ENCODE results near the gene CPSF2. TPM values are rescaled to one million over a fixed set of nuclear protein-coding genes. Genes with fewer than 3 reads are reported as not detected.

Gene CPSF2
- polyA plus RNA-seq, 1 of the 3 experiments (the other 2 are of a cell fraction), result 11.7 TPM

GRCh38 chr14:92215579-92215978 is 93.8 kb downstream of the CPSF2 start:
- Histone ChIP-seq H3K4me3 (ENCODE audit: low read depth in 2 of 2, low read length in 1 of 2) (no peak overlapping the region), H3K27me3 (ENCODE audit: insufficient read depth) (peaks cover 62% of the 10 kb centered on the region), H3K9me2 (no peaks in the 10 kb centered on the region), H3K9me3 (no peaks in the 10 kb centered on the region), H3K27ac (ENCODE audit: low read depth in 2 of 2, low read length in 1 of 2) (no peak overlapping the region), H3F3A (replicated peaks; ENCODE audit: insufficient read depth) (no peaks in the 10 kb centered on the region), H2AFZ (ENCODE audit: low read depth) (no peak overlapping the region), H3K36me3 (replicated peaks in 1 of 2; ENCODE audit: control insufficient read depth in 1 of 2, insufficient read depth in 2 of 2, low read length in 1 of 2) (no peaks in the 10 kb centered on the region), H3K4me1 (ENCODE audit: control insufficient read depth in 1 of 2, insufficient read depth in 2 of 2, low read depth in 1 of 2, low read length in 1 of 2) (no peaks in the 10 kb centered on the region), H4K20me1 (ENCODE audit: insufficient read depth) (no peaks in the 10 kb centered on the region), H3K4me2 (no peak overlapping the region), H3K9ac (no peak overlapping the region), H3K79me2 (ENCODE audit: insufficient read depth) (no peaks in the 10 kb centered on the region)
- 2% methylated on average over 5 of the region's 5 CpGs for WGBS (ENCODE audit: low lambda C conversion rate)
- TF ChIP-seq USF2 (IDR thresholded peaks at IDR 0.05; ENCODE audit: borderline replicate concordance, low read depth, low read length), result no peak
- no peak for TF ChIP-seq NFIC (IDR thresholded peaks at IDR 0.05; ENCODE audit: borderline replicate concordance)
- TF ChIP-seq, protein P1, sequence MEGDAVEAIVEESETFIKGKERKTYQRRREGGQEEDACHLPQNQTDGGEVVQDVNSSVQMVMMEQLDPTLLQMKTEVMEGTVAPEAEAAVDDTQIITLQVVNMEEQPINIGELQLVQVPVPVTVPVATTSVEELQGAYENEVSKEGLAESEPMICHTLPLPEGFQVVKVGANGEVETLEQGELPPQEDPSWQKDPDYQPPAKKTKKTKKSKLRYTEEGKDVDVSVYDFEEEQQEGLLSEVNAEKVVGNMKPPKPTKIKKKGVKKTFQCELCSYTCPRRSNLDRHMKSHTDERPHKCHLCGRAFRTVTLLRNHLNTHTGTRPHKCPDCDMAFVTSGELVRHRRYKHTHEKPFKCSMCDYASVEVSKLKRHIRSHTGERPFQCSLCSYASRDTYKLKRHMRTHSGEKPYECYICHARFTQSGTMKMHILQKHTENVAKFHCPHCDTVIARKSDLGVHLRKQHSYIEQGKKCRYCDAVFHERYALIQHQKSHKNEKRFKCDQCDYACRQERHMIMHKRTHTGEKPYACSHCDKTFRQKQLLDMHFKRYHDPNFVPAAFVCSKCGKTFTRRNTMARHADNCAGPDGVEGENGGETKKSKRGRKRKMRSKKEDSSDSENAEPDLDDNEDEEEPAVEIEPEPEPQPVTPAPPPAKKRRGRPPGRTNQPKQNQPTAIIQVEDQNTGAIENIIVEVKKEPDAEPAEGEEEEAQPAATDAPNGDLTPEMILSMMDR (IDR thresholded peaks at IDR 0.05), result no peak
- no peak for TF ChIP-seq RXRA (IDR thresholded peaks at IDR 0.05; ENCODE audit: borderline replicate concordance, low read depth)
- TF ChIP-seq GABPA (IDR thresholded peaks at IDR 0.05; ENCODE audit: low read depth), result no peak
- TF ChIP-seq FOXJ3 (CRISPR knock-in tag; IDR thresholded peaks at IDR 0.05), result no peak
- TF ChIP-seq, protein P2, sequence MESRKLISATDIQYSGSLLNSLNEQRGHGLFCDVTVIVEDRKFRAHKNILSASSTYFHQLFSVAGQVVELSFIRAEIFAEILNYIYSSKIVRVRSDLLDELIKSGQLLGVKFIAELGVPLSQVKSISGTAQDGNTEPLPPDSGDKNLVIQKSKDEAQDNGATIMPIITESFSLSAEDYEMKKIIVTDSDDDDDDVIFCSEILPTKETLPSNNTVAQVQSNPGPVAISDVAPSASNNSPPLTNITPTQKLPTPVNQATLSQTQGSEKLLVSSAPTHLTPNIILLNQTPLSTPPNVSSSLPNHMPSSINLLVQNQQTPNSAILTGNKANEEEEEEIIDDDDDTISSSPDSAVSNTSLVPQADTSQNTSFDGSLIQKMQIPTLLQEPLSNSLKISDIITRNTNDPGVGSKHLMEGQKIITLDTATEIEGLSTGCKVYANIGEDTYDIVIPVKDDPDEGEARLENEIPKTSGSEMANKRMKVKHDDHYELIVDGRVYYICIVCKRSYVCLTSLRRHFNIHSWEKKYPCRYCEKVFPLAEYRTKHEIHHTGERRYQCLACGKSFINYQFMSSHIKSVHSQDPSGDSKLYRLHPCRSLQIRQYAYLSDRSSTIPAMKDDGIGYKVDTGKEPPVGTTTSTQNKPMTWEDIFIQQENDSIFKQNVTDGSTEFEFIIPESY (IDR thresholded peaks at IDR 0.05; ENCODE audit: borderline replicate concordance, low read depth), result no peak
- no peak for TF ChIP-seq CHD2 (IDR thresholded peaks at IDR 0.05; ENCODE audit: low read length, partially characterized antibody)
- TF ChIP-seq, protein P3, sequence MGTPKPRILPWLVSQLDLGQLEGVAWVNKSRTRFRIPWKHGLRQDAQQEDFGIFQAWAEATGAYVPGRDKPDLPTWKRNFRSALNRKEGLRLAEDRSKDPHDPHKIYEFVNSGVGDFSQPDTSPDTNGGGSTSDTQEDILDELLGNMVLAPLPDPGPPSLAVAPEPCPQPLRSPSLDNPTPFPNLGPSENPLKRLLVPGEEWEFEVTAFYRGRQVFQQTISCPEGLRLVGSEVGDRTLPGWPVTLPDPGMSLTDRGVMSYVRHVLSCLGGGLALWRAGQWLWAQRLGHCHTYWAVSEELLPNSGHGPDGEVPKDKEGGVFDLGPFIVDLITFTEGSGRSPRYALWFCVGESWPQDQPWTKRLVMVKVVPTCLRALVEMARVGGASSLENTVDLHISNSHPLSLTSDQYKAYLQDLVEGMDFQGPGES (IDR thresholded peaks at IDR 0.05; ENCODE audit: low read depth, low read length), result no peak
- no peak for TF ChIP-seq ELF1 (IDR thresholded peaks at IDR 0.05)
- TF ChIP-seq RFX5 (IDR thresholded peaks at IDR 0.05; ENCODE audit: low read length), result no peak
- no peak for TF ChIP-seq SIN3A (IDR thresholded peaks at IDR 0.05; ENCODE audit: borderline replicate concordance, low read depth, low read length)
- TF ChIP-seq TCF12 (IDR thresholded peaks at IDR 0.05), result no peak
- no peak for TF ChIP-seq YY1 (IDR thresholded peaks at IDR 0.05; ENCODE audit: low read depth)
- no peak for TF ChIP-seq EZH2phosphoT487 (IDR thresholded peaks at IDR 0.05; ENCODE audit: borderline replicate concordance, low read depth)
- no peak for TF ChIP-seq MEF2A (IDR thresholded peaks at IDR 0.05; ENCODE audit: borderline replicate concordance, low read depth)
- no peak for TF ChIP-seq RCOR1 (IDR thresholded peaks at IDR 0.05; ENCODE audit: low read length)
- no peak for TF ChIP-seq JUND (IDR thresholded peaks at IDR 0.05)
- no peak for TF ChIP-seq TEAD4 (IDR thresholded peaks at IDR 0.05; ENCODE audit: borderline replicate concordance, insufficient read depth)
- POLR2A ChIA-PET, result no interaction called here
- DNase-seq, result no peak
- CTCF ChIA-PET, result no interaction called here
